Natural killer cell (primary cell): ENCODE results near the gene IL15. TPM values are rescaled to one million over a fixed set of nuclear protein-coding genes. Genes with fewer than 3 reads are reported as not detected.

Experiments
- ATAC-seq, 3 donors: fragments of 150-1000 bp in 2 of 3; fragments of 200-7000 bp in 1 of 3; cut with Tn5 transposase; 1 replicate in 1 of 3; 2 replicates in 2 of 3; pipeline ENCODE4 v1.10.0; 2021; ENCODE audit warnings: mild to moderate bottlenecking in 2 of 3, moderate library complexity in 2 of 3
- DNase-seq, 2 donors: peaks; one replicate each; pipeline versions ENCODE4 v3.0.0 to v3.0.0-alpha.2; 2013 to 2021; ENCODE audit warnings: mixed read lengths in 1 of 2
- H3K27ac ChIP-seq: one replicate; pipeline ENCODE4 v1.5.1; 2013; ENCODE audit warnings: mild to moderate bottlenecking, low read length
- H3K27me3 ChIP-seq: one replicate; pipeline ENCODE4 v1.6.1; 2013; ENCODE audit warnings: low read length; ENCODE audit not compliant: control insufficient read depth, insufficient read depth
- H3K36me3 ChIP-seq: one replicate; pipeline ENCODE4 v1.6.1; 2013; ENCODE audit warnings: low read length; ENCODE audit not compliant: control insufficient read depth, insufficient read depth
- H3K4me1 ChIP-seq: one replicate; pipeline ENCODE4 v1.6.1; 2013; ENCODE audit warnings: low read length; ENCODE audit not compliant: control insufficient read depth, insufficient read depth
- H3K4me3 ChIP-seq: one replicate; pipeline ENCODE4 v1.5.1; 2013; ENCODE audit warnings: low read length
- H3K9me3 ChIP-seq: one replicate; pipeline ENCODE4 v1.6.1; 2013; ENCODE audit warnings: low read length; ENCODE audit not compliant: control insufficient read depth, insufficient read depth
- H3K27ac Mint-ChIP-seq, 2 donors: one replicate each; pipeline ENCODE4 v1.8.0; 2022; ENCODE audit warnings: mild to moderate bottlenecking in 2 of 2, mixed read lengths in 2 of 2, moderate library complexity in 1 of 2
- H3K27me3 Mint-ChIP-seq, 2 donors: one replicate each; pipeline ENCODE4 v1.8.0; 2022; ENCODE audit warnings: low read depth in 2 of 2, mixed read lengths in 2 of 2
- H3K36me3 Mint-ChIP-seq: one replicate; pipeline ENCODE4 v1.8.0; 2022; ENCODE audit warnings: mixed read lengths
- H3K4me1 Mint-ChIP-seq, 2 donors: one replicate each; pipeline ENCODE4 v1.8.0; 2022; ENCODE audit warnings: mixed read lengths in 2 of 2
- H3K4me3 Mint-ChIP-seq: one replicate; pipeline ENCODE4 v1.8.0; 2022; ENCODE audit warnings: mild to moderate bottlenecking, moderate library complexity, mixed read lengths
- H3K9me3 Mint-ChIP-seq, 2 donors: one replicate each; pipeline ENCODE4 v1.8.0; 2022; ENCODE audit warnings: mixed read lengths in 2 of 2
- WGBS: methylation state at CpG from one replicate; pipeline ENCODE4 v1.1.7; 2013; ENCODE audit warnings: missing lambda C conversion rate; ENCODE audit not compliant: insufficient coverage; 5-methylcytosine and 5-hydroxymethylcytosine counted together
- intact Hi-C: fragments of 100-400 bp; cut with micrococcal nuclease; formaldehyde crosslinking; loops from one replicate; pipeline ENCODE4 v1.14.2; 2022
- total RNA-seq, 4 donors: library from RNA; stranded (reverse); fragments of 120-200 nt in 1 of 4; gene quantifications; one replicate each; pipeline versions ENCODE4 v1.2.3 to v1.2.4, GENCODE V29; 2013 to 2022
- TF ChIP-seq, protein P1 (sequence below): fragments of 200-600 bp; IDR thresholded peaks from one replicate; pipeline ENCODE4 v1.8.0; 2022; ENCODE audit warnings: antibody characterized with exemption

IL15 gene
- total RNA-seq, 3 donors from 2014 or later (not counting 1 experiment from before 2014, with no cell fraction given): 6.0 to 8.1 (median 7.8) TPM

DNA sequence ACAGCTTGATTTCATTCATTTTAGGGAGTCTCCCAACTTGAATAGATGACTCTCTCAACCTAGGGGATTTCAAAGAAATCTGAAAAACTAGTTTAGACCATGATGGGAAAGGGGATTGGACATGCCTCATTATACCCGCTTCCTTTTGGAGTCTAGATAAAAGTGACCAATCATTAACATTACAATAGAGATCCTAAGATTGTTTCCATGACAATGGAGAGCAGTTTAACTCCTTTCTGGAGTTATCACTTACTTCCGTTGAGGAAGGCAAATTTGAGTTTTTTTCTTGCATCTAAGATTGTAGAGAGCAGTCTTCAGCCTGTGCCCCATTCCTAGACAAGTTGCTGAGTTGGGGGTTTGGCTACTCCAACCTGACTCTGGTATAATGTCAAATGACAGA, 11.4 kb upstream of the IL15 start:
- Histone ChIP-seq H3K36me3 (no peaks in the 10 kb centered on the region), H3K27me3 (no peaks in the 10 kb centered on the region), H3K4me3 (no peak overlapping the region), H3K9me3 (no peaks in the 10 kb centered on the region), H3K27ac (no peak overlapping the region), H3K4me1 (no peaks in the 10 kb centered on the region)
- Mint-ChIP-seq H3K27me3 (peaks cover 0 to 14% of the 10 kb centered on the region in 2 donors), H3K9me3 (no peaks in the 10 kb centered on the region), H3K36me3 (no peaks in the 10 kb centered on the region), H3K4me1 (no peaks in the 10 kb centered on the region), H3K27ac (no peak overlapping the region), H3K4me3 (no peak overlapping the region)
- ATAC-seq (no peak), DNase-seq (no peak)
- TF ChIP-seq, protein P1, sequence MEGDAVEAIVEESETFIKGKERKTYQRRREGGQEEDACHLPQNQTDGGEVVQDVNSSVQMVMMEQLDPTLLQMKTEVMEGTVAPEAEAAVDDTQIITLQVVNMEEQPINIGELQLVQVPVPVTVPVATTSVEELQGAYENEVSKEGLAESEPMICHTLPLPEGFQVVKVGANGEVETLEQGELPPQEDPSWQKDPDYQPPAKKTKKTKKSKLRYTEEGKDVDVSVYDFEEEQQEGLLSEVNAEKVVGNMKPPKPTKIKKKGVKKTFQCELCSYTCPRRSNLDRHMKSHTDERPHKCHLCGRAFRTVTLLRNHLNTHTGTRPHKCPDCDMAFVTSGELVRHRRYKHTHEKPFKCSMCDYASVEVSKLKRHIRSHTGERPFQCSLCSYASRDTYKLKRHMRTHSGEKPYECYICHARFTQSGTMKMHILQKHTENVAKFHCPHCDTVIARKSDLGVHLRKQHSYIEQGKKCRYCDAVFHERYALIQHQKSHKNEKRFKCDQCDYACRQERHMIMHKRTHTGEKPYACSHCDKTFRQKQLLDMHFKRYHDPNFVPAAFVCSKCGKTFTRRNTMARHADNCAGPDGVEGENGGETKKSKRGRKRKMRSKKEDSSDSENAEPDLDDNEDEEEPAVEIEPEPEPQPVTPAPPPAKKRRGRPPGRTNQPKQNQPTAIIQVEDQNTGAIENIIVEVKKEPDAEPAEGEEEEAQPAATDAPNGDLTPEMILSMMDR: no peak
- intact Hi-C loops: no loop called here
- 33% methylated on average over 1 of the region's 2 CpGs for WGBS

DNA sequence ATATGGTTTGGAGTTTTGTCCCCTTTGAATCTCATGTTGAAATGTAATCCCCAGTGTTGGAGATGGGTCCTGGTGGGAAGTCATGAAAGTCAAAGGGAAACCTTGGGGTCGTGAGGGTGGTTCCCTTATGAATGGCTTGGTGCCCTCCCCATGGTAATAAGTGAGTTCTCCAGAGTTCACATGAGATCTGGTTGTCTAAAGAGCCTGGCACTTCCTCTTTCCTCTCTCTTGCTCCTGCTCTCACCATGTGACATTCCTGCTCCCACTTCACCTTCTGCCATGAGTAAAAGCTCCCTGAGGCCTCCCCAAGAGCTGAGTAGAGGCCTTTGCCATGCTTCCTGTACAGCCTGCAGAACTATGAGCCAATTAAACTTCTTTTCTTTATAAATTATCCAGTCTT, 5.5 kb upstream of the IL15 start:
- Mint-ChIP-seq H3K27ac (no peak overlapping the region), H3K27me3 (peaks cover 0 to 11% of the 10 kb centered on the region in 2 donors), H3K36me3 (no peaks in the 10 kb centered on the region), H3K9me3 (no peaks in the 10 kb centered on the region), H3K4me1 (peaks cover 0 to 3% of the 10 kb centered on the region in 2 donors), H3K4me3 (no peak overlapping the region)
- TF ChIP-seq, protein P1: no peak
- intact Hi-C loops: no loop called here
- Histone ChIP-seq H3K27me3 (no peaks in the 10 kb centered on the region), H3K36me3 (no peaks in the 10 kb centered on the region), H3K27ac (no peak overlapping the region), H3K4me1 (peaks cover 2% of the 10 kb centered on the region), H3K9me3 (no peaks in the 10 kb centered on the region), H3K4me3 (no peak overlapping the region)
- ATAC-seq (no peak), DNase-seq (no peak)
- WGBS: 67% methylated on average over 1 of the region's 1 CpG

DNA sequence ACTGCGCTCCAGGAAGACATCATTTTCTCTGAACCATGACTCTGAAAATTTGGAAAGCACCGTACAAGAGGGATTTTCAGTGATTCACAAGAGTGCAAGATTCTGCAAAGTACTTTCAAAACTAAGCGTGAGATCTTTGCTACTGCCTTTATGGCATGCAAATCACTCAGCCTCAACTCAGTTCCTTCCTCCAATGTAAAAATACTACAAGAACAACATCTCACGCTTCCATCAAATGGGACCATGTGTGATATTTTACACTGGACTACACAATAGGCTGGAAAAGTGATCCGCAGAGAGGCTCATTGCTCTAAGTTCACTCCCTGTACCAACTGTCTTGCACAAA, 674 bp upstream of the IL15 start:
- H3K27me3 ChIP-seq: no peaks in the 10 kb centered on the region
- peak overlapping the region; percentile 91 for H3K4me3 ChIP-seq
- Mint-ChIP-seq H3K4me1 (peaks cover 25 to 41% of the 10 kb centered on the region in 2 donors), H3K4me3 (peak overlapping the region; percentile 100), H3K9me3 (no peaks in the 10 kb centered on the region), H3K27ac (peak overlapping the region; percentile 54 to 94), H3K36me3 (no peaks in the 10 kb centered on the region), H3K27me3 (no peaks in the 10 kb centered on the region)
- DNase-seq (no peak), ATAC-seq (no peak)
- no peaks in the 10 kb centered on the region for H3K9me3 ChIP-seq
- 37% methylated on average over 5 of the region's 5 CpGs for WGBS
- intact Hi-C loops: no loop called here
- TF ChIP-seq, protein P1: no peak
- peaks cover 10% of the 10 kb centered on the region for H3K4me1 ChIP-seq
- no peaks in the 10 kb centered on the region for H3K36me3 ChIP-seq
- peak overlapping the region; percentile 34 for H3K27ac ChIP-seq

DNA sequence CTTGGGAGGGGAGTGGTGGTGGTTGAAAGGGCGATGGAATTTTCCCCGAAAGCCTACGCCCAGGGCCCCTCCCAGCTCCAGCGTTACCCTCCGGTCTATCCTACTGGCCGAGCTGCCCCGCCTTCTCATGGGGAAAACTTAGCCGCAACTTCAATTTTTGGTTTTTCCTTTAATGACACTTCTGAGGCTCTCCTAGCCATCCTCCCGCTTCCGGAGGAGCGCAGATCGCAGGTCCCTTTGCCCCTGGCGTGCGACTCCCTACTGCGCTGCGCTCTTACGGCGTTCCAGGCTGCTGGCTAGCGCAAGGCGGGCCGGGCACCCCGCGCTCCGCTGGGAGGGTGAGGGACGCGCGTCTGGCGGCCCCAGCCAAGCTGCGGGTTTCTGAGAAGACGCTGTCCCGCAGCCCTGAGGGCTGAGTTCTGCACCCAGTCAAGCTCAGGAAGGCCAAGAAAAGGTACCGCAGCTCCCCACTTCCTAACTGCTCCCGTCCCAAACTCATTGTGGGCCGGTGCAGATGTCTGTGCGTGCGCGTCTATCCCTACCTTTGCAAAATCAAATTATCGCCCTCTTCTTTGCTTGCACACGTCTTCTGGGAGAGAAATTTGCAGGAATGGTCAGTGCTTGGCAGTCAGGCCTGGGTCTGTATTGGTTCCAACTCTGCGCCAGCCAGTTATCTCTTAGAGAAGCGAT, 533 bp downstream of the IL15 start:
- H3K4me1 ChIP-seq: peaks cover 10% of the 10 kb centered on the region
- peak; percentile 56 to 64 (median 61) for ATAC-seq
- H3K9me3 ChIP-seq: no peaks in the 10 kb centered on the region
- intact Hi-C loops: no loop called here
- H3K27me3 ChIP-seq: no peaks in the 10 kb centered on the region
- H3K4me3 Mint-ChIP-seq: peak overlapping the region; percentile 100
- H3K27ac ChIP-seq: peak overlapping the region; percentile 50
- peak overlapping the region; percentile 85 to 94 for H3K27ac Mint-ChIP-seq
- no peaks in the 10 kb centered on the region for H3K9me3 Mint-ChIP-seq
- 6% methylated on average over 41 of the region's 41 CpGs for WGBS
- TF ChIP-seq, protein P1: no peak
- no peaks in the 10 kb centered on the region for H3K36me3 Mint-ChIP-seq
- no peaks in the 10 kb centered on the region for H3K36me3 ChIP-seq
- peak overlapping the region; percentile 91 for H3K4me3 ChIP-seq
- no peaks in the 10 kb centered on the region for H3K27me3 Mint-ChIP-seq
- peaks cover 27 to 43% of the 10 kb centered on the region in 2 donors for H3K4me1 Mint-ChIP-seq
- peak; percentile 18 to 56 for DNase-seq
